T-helper 2 cell (primary cell): ENCODE data around the gene SEC22C.

Experiments
- DNase-seq, 5 experiments: peaks; one replicate each; pipeline versions ENCODE4 v3.0.0 to v3.0.0-alpha.2; 2012 to 2022

The SEC22C gene

DNA sequence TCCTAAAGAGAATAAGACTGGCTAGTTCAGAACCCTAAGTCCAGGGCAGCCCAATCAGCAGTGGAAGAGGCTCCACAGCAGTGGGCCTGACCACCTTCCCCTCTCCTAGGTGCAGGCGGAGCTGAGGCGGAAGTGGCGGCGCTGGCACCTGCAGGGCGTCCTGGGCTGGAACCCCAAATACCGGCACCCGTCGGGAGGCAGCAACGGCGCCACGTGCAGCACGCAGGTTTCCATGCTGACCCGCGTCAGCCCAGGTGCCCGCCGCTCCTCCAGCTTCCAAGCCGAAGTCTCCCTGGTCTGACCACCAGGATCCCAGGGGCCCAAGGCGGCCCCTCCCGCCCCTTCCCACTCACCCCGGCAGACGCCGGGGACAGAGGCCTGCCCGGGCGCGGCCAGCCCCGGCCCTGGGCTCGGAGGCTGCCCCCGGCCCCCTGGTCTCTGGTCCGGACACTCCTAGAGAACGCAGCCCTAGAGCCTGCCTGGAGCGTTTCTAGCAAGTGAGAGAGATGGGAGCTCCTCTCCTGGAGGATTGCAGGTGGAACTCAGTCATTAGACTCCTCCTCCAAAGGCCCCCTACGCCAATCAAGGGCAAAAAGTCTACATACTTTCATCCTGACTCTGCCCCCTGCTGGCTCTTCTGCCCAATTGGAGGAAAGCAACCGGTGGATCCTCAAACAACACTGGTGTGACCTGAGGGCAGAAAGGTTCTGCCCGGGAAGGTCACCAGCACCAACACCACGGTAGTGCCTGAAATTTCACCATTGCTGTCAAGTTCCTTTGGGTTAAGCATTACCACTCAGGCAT, 45.6 kb downstream of the SEC22C start:
- DNase-seq: peak in 2 of 5 experiments; percentile 31 to 48

DNA sequence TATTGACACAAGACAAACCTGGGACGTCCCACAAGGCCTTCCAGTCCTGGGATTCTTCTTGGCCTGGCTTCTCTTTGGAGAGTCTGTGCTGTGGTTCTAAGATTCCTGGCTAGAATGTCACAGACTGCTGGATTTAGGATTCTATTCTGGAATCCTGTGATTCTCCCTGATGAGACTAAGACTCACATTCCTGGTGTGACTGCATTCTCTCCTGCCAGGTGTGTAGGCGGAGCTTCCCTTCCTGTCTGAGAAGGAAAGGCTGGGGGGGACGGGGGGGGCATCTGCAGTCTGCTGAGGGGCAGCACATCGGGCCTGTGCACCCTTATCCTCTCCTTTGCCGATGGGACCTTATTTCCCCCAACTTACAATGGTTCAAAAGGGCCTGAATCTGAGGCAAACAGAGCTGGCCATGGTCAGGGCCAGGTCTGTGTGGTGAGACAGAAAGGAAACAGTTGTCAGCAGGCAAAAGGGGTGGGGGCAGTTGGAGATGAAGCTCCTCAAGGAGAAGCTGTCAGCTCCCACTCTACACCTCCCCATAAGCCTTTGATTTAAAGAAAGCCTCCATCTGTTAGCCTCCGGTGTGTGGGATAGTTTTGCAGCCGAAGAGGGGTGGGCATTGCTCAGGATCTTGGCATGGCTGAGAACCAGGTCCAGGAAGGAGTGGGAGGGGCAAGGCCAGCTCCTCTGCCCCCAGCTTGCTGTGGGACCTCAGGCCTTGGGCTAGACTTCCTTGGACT, 48.4 kb downstream of the SEC22C start:
- no peak for DNase-seq

DNA sequence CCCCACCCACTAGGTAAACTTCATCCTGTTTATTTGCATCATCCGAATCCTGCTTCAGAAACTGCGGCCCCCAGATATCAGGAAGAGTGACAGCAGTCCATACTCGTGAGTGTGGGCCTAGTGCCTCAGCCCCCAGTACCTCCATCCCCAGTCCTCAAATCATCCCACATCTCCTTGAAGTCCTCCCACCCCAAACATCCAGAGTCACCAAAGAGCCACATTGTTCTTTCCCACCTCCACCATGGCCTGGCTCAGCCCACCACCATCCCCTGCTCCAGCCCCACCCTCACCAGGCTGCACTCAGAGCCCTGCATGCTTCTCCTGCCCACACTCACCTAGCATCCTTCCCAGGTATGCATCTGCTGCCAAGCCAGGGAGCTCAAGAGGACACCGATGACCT, 49.5 kb downstream of the SEC22C start:
- no peak for DNase-seq

DNA sequence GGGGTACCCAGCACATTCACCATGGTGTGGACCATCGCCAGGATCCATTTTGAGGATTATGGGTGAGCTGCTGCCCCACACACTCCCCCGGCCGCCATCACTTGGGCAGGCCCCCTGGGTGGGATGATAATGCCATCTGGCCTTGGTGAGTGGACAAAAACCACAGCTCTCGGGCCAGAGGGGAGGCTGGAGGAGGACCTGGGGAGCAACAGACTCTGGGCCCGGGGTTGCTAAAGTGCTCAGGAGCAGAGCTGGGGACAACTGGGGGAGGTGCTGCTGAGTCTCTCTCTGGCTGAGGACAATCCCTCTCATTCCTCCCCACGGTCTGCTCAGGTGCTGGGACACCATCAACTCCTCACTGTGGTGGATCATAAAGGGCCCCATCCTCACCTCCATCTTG, 50.3 kb downstream of the SEC22C start:
- DNase-seq: no peak

DNA sequence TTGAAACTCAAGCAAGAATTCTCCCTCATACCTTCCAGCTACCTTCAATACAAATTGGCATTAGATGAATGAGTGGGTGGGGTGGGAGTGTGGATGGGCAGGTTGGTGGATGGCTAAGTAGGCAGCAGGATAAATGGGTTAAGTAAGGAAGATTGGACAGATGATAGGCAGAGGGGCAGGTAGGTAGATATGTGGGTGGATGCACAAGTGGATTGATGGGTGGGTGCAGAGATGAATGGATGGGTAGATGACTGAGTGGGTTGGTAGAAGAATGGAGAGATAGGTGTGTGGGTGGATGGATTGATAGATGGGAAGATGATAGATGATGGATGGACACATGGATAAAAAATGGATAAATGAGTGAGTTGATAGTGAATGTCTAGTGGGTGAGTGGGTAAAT, 51.7 kb downstream of the SEC22C start:
- DNase-seq: no peak

DNA sequence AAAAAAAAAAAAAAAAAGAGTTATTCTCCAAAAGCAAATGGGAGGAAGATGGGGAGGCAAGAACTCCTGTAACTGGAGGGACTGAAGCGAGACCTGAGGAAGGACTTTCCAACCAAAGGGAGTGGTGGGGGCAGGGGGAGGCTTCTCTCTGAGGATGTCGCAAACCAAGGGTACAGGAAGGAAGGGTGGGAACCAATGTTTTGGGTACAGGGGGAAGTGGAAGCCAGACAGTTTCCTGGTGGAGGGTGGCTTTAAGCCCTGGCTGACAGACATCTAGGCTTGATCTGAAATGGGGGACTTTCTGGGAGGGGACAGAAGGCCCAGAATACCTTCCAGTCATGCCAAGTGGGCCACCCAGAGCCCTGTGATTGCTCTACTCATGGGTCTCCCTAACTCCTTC, 52.3 kb downstream of the SEC22C start:
- DNase-seq: peak in 2 of 5 experiments; percentile 34 to 59

DNA sequence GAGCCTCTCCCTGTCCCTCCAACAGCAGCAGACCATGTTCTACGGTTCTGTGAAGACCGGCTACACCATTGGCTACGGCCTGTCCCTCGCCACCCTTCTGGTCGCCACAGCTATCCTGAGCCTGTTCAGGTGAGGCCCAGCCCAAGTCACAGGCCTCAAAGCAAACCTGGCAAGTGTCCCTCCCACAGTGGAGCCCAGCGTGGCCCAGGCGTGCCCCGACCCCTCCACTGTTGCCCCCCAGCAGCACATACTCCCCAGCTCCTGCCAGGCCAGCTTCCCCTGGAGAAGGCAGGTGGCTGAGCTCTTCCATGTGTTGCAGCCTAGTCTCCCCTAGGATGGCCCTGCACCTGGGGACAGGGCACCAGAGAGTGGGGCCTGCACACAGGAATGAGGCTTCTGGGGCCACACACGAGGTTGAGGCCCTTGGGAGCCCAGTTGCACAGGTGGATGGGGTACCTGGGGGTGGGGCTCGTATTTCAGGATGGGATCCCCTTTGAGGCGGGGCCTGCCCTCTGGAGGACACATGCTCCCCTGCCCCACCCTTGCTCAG, 54.3 kb downstream of the SEC22C start:
- no peak for DNase-seq

DNA sequence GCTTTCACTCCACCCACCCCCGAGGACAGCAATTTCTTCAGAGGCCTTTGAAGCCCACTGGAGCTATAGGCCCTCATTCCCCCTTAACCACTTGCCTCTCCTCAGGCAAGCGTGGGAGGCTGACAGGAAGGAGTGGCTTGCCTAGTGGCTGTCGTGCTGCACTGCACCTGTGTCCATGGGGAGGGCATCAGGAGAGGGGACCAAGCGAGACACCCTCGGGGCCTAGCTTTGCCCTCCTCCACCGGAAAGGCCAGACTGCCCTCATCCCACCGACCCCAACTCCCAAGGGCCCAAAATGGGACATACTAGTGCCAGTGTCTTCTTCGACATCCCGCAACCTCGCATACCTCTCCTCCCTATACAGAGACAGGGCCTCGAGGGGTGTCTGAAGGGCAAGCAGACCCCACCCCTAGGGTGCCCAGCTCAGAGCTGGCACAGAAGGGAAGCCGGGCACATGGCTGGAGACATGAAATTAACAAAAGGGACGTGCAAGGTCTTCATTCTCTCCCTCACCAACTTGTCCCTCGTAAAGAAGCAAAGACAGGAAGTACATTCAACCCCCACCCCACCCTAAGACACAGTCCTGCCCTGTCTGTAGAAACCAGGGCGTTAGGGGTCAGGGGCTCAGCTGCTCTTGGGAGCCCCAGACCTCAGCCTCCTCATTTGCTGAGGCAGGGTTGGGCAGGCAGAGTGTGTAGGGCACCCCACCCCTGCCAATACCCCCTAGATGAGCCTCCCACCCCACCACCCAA, 55.0 kb downstream of the SEC22C start:
- peak in 3 of 5 experiments; percentile 26 to 45 (median 36) for DNase-seq

DNA sequence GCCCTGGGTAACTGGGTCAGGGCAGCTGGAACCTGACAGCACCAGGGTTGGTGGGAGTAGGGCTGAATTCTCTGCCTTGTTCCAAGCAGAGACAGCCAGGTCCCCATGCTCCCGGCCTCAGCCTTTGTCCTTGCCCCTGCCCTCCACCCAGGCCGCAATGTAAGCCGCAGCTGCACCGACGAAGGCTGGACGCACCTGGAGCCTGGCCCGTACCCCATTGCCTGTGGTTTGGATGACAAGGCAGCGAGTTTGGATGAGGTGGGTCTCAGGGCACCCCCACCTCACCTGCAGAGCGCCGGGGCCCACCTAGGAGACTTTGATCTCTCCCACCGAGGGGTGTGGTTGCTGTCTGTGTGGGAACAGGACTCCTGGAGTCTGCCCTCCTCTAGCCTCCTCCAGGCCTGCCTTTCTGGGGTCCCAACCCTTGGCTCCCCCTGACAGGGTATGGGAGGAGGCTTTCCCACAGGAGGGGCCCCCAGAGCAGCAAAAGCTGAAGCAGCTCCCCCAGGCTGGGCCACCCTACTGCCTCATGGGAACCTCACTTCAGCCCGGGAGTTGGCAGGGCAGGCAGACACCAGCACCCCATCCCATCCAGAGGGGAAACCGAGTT, 55.9 kb downstream of the SEC22C start:
- DNase-seq: no peak

DNA sequence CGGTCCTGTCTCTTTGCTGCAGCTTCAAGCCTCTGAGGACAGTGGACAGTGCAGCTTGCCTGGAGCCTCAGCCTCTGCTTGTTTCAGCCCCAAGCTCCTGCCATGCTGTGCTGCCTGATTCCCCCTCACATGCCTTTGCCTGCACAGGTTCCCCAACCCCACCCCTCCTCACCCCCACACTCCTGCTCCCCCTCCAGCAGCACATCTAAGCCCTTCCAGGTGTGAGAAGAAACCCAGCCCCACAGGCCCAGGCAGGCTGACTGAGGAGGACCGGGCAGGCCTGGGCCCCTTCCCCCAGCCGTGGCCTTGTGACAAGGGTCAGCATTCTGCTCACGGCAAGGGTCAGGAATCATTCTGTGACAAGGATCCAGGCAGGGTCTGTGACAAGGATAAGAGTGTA, 56.6 kb downstream of the SEC22C start:
- no peak for DNase-seq

DNA sequence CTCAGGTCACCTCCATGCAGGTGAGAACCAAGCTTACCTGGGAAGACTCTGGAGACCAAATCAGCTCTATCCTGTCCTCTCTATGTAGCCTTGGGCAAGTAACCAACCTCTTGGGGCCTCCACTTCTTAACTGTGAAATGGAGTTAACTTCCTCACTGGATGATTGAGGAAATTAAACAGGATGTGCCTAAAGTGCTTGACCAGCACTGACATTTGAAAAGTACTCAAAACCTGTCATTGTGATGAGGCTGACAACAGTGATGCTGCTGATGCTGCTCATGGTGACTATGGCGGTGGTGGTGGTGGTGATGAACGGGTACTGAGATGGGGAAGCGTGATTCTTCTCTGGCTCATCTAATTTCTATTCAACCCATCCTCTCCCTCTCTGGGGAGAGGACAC, 57.0 kb downstream of the SEC22C start:
- DNase-seq: no peak

DNA sequence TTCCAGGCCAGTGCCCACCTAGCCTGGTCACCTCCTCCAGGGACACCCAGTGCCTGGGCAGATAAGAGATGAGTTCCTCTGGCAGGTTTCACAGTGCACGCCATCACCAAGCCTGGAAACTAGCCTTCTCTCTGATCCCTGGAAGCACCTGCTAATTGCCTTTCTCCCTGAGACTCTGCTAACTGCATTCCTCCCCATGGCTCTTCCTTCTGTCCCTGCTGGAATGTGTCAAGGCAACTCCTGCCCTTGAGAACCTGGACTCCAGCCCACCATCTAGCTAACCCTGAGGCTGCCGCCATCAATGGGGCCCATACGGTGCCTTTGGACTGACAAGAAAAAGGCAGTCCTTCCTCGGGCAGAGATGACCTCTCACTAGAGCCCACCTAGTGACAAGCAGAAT, 60.9 kb downstream of the SEC22C start:
- no peak for DNase-seq

DNA sequence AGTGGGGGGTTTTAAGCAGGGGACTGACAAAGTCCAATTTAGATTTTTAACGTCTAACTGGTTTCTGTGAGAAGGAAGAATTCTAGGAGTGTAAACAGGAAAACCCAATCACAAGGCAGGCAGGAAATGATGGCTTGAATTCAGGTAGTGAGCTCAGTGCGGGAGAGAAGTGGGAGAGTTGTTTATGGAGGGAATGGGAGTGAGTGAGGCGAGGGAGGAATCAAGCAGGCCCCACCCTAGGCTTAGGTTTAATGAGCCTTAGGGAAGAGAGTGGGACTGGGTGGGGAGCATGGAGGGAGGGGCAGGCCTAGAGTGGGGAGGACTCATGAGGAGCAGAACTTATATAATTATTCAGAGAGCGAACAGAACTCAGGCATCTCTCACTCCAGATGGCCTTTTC, 61.4 kb downstream of the SEC22C start:
- DNase-seq: no peak

DNA sequence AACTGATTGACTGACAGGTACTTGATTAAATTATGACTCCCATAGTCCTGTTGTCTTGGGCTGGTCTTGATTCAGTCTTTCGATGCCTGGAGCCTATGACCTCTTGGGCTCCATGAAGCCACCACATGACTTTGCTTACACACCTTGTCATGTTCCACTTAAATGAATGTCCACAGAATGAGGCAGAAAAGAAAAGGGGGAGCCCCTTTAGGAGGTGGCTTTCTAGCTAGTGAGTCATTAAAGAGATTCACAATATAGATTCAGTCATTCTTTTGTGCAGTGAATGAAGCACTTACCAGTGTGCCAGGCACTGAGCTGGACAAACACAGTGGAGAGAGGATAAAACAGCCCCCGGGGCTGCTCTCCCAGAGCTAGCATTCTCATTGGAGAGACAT, 62.2 kb downstream of the SEC22C start:
- DNase-seq: no peak

DNA sequence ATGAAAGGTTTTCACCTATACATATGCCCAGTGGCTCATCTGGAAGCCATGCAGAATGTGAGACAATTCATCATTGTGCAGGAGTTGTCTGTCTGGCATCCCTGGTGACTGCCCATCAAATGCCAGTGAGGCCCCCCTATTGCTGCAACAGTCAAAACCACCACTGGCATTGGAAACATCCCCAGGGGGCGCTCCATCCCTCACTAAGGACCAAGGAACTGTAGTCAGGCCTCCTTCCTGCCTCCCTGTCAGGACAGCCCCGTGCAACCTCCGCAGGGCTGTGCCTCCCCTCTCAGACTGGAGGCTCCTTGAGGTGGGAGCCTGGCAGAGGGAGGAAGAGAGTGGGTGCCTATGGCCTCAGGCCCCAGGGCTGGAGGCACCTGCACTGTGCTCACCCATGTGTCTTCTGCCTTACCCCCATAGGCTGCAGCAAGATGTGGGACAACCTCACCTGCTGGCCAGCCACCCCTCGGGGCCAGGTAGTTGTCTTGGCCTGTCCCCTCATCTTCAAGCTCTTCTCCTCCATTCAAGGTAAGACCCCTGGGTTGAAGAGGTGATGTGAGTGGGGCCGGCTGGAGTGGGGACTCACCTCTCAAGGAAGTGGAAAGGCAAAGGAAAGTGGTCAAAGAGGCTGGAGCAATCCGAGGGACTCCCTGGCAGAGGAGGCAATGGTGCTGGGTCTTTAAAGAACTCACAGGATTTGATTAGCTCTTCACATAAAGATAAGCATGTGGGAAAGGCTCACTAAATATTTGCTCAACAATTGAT, 62.8 kb downstream of the SEC22C start:
- peak in 3 of 5 experiments; percentile 32 to 44 (median 37) for DNase-seq

DNA sequence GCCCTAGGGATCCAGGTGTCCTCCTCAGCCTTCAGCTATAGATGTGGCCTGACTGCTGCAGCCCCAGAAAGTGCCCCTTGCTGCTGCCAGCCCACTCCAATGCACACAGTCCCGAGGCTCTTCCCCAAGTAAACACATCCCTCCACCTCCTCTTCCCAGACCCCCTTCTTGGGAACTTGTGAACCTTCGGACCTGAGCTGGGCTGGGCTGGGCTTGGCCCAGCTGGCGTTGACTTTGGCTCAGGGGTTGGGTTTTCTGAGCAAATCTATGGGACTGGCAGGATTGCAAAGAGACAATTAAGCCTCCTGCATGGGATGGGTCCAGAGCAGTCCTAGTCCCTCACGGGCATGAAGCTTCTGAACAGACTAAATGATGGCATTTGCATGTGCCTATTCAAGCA, 64.7 kb downstream of the SEC22C start:
- no peak for DNase-seq

DNA sequence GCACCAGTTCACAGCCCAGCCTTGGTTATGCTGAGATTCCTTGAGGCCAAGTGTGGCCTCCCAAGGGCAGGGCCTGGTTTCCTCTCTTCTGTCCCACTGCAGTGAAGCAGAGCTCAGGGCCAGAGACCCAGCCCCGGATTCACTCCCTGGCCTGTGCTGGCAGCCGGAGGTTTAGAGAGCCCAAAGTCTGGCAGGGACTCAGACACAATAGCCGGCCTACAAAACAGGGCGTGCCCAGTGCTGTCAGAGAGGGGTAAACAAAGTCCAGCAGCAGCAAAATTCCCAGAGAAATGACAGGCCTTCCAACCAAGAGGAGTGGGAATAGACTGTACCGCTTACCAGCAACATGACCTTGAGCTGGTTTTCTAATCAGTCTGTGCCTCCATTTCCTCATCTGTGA, 65.3 kb downstream of the SEC22C start:
- no peak for DNase-seq

DNA sequence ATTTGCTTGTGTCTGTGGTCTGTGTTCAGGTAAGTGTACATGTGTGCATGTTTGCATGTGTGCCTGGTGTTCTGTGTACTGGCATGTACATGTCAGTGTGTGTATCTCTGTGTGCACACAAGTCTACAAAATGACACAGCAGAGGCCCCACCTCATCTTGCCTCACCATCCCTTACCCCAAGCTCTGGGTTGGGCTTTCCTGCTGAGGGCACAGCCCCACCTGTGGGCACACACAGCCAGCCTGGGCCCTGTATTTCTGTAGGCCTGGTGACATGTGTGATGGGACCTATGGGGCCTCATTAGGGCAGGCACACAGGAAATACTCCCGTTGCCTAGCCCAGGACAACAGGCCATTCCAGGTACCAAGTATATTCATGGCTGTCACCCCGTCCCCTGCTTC, 65.8 kb downstream of the SEC22C start:
- no peak for DNase-seq

DNA sequence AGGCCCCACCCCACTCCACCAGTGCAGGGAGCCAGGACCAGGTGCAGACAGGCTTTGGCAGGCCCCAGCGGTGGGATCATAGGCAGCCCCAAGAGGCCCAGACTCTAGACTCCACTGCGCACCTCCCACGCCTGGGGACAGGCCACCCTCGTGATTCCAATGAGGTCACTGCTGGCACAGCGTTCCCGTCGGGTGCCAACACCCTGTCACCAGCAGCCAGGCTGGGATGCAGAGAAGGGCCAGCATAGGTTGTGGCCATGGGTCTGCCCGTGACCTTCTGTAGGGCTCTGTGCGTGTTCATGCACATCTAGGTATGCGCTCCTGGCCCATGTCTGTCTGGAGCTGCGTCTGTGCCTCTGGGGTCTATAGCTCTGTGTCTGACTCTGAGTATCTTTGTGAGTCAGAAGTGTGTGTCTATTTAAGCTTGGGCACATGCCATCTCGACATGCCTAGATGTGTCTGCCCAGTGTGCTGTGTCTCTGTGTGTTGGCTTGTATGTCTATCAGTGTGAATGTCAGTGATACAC, 66.3 kb downstream of the SEC22C start:
- DNase-seq: no peak

DNA sequence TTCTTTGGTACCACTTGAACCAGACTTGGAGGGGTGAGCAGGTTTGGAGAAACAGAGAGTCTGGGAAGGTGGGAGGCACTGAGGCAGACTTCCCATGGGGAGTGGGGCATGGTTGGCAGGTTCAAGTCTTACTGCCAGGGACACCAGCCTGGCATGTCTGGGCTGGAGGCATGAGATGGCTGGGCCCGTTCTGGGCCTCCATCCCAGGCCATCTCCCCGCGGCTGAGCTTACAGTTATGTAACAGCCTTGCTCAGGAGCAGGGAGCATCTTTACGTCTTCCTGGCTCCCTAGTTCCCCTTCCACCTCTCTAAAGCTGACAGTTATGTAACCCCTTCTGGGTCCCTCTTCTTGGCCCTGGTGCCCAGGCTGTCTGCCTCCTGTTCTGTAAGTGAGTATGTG, 66.9 kb downstream of the SEC22C start:
- no peak for DNase-seq

DNA sequence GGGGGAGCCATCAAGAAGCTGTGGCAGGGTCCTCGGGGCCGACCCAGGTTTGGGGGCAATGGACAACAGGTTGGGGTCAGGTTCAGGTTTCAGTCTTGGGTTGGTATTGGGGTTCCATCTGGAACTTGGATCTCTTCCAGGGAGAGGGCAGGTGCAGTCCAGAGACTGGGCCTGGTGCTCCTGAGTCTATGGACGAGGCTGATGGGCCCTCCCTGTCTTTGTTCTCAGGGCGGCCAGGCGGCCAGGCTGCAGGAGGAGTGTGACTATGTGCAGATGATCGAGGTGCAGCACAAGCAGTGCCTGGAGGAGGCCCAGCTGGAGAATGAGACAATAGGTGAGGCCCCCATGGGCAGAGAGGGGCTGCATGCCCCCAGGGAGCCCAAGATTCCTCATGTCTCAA, 68.2 kb downstream of the SEC22C start:
- no peak for DNase-seq

DNA sequence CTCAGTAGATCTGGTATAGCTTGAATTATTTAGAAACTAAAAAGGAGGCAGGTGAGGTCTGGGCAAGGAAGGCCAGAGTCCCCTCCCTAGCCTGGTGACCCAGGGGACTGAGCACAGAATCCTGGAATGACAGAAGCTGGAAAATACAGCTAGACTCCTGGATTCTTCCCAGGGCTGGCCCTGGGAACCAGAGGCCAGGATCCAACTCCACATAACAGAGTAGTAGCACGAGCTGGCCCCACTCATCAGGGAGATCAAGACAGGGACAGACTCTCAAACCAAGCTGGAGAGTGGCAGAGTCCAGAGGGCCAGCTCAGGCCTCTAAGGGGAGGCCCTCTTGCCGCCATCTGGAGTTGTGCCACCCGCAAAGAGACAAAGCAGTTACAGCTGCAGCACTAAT, 68.6 kb downstream of the SEC22C start:
- DNase-seq: no peak
